Posterior vena cava (tissue), 2 donors: Measurements from ENCODE around the gene KCNG4. TPM values are rescaled to one million over a fixed set of nuclear protein-coding genes. Genes with fewer than 3 reads are reported as not detected.
A peak's percentile ranks its signal among the peaks of the same experiment; 100 is the strongest.

Experiments
- DNase-seq: peaks from one replicate; pipeline ENCODE4 v3.0.0-alpha.2; 2020; ENCODE audit warnings: low spot score
- intact Hi-C, 2 donors: fragments of 100-400 bp; cut with DNase I; formaldehyde crosslinking; loops; one replicate each; pipeline versions ENCODE4 v1.14.1 to v1.14.2; 2022 to 2023
- total RNA-seq, 2 donors: library from RNA; stranded (reverse); fragmentation: NEBNext Ultra II Directional; extraction: Animal tissue kit (Norgen Biotek cat#: 25700); gene quantifications; one replicate each; pipeline ENCODE4 v1.2.1, GENCODE V29; 2021
- donor health status: DM: yes; HTN: yes; CAD: no.
- donor health status: DM: yes; HTN: yes; CAD: no.

Gene KCNG4
- total RNA-seq, 2 donors from 2014 or later: not detected

- intact Hi-C loops: no loop called here
- no peak for DNase-seq
These were observed 2.0 kb upstream of the KCNG4 start for GRCh38 chr16:84241778-84242177.

- no peak for DNase-seq
- intact Hi-C loops: no loop called here
These were observed 643 bp upstream of the KCNG4 start for GRCh38 chr16:84240455-84240854.

GRCh38 chr16:84239141-84239769 is 557 bp downstream of the KCNG4 start:
- intact Hi-C loops: no loop called here
- DNase-seq: no peak

- intact Hi-C loops: no loop called here
- no peak for DNase-seq
These were observed 1.6 kb downstream of the KCNG4 start for GRCh38 chr16:84237994-84238750.

GRCh38 chr16:84236671-84237070 is 3.1 kb downstream of the KCNG4 start:
- intact Hi-C loops: no loop called here
- no peak for DNase-seq

- intact Hi-C loops: no loop called here
- no peak for DNase-seq
These were observed 5.2 kb downstream of the KCNG4 start for GRCh38 chr16:84234321-84235241.

- intact Hi-C loops: no loop called here
- DNase-seq: no peak
These were observed 6.1 kb downstream of the KCNG4 start for GRCh38 chr16:84233748-84234147.

GRCh38 chr16:84232969-84233368 is 6.8 kb downstream of the KCNG4 start:
- DNase-seq: no peak
- intact Hi-C loops: no loop called here

- intact Hi-C loops: no loop called here
- no peak for DNase-seq
These were observed 7.8 kb downstream of the KCNG4 start for GRCh38 chr16:84232060-84232459.

- intact Hi-C loops: no loop called here
These were observed 10.3 kb downstream of the KCNG4 start for GRCh38 chr16:84229471-84229870.

GRCh38 chr16:84228256-84228838 is 11.5 kb downstream of the KCNG4 start:
- intact Hi-C loops: no loop called here

More at GRCh38 chr16:84229471-84229870, 10.3 kb downstream of the KCNG4 start:
- no peak for DNase-seq

GRCh38 chr16:84227548-84227947 is 12.3 kb downstream of the KCNG4 start:
- intact Hi-C loops: no loop called here
- DNase-seq: no peak

More at GRCh38 chr16:84228256-84228838, 11.5 kb downstream of the KCNG4 start:
- peak; percentile 95 for DNase-seq

- intact Hi-C loops: no loop called here
- no peak for DNase-seq
These were observed 13.8 kb downstream of the KCNG4 start for GRCh38 chr16:84226026-84226425.

GRCh38 chr16:84225571-84225970 is 14.2 kb downstream of the KCNG4 start:
- no peak for DNase-seq
- intact Hi-C loops: no loop called here

GRCh38 chr16:84225126-84225525 is 14.7 kb downstream of the KCNG4 start:
- no peak for DNase-seq
- intact Hi-C loops: no loop called here

GRCh38 chr16:84224554-84224953 is 15.3 kb downstream of the KCNG4 start:
- DNase-seq: no peak

GRCh38 chr16:84223456-84223855 is 16.4 kb downstream of the KCNG4 start:
- intact Hi-C loops: no loop called here
- DNase-seq: no peak

More at GRCh38 chr16:84224554-84224953, 15.3 kb downstream of the KCNG4 start:
- intact Hi-C loops: no loop called here

- intact Hi-C loops: no loop called here
- DNase-seq: no peak
These were observed 19.0 kb downstream of the KCNG4 start for GRCh38 chr16:84220851-84221250.

- DNase-seq: no peak
- intact Hi-C loops: no loop called here
These were observed 20.9 kb downstream of the KCNG4 start for GRCh38 chr16:84218956-84219355.
